H9 (cell line): Measurements from ENCODE around the gene APOA1. TPM values are rescaled to one million over a fixed set of nuclear protein-coding genes. Genes with fewer than 3 reads are reported as not detected.

Experiments used
- DNase-seq: peaks from one replicate; pipeline ENCODE4 v3.0.0-alpha.2; 2017
- H2AFZ ChIP-seq: one replicate; pipeline ENCODE4 v1.6.1; 2013; ENCODE audit warnings: mild to moderate bottlenecking, low read length, control low read depth, moderate library complexity
- H2AK5ac ChIP-seq: 2 replicates; pipeline ENCODE4 v1.6.1; 2013; ENCODE audit warnings: low read length, control low read depth, mixed read lengths; ENCODE audit not compliant: insufficient read length
- H2BK120ac ChIP-seq: one replicate; pipeline ENCODE4 v1.6.1; 2013; ENCODE audit warnings: low read depth, mild to moderate bottlenecking, low read length, control low read depth, inconsistent platforms; ENCODE audit not compliant: poor library complexity, severe bottlenecking
- H2BK12ac ChIP-seq: 2 replicates; pipeline ENCODE4 v1.6.1; 2013; ENCODE audit warnings: low read length, control low read depth, mixed read lengths, low read depth; ENCODE audit not compliant: insufficient read length
- H2BK15ac ChIP-seq: 2 replicates; pipeline ENCODE4 v1.6.1; 2013; ENCODE audit warnings: low read depth, low read length, control low read depth
- H2BK20ac ChIP-seq: one replicate; pipeline ENCODE4 v1.6.1; 2013; ENCODE audit warnings: low read depth, mild to moderate bottlenecking, low read length, control low read depth, inconsistent platforms; ENCODE audit not compliant: poor library complexity, severe bottlenecking
- H2BK5ac ChIP-seq: 2 replicates; pipeline ENCODE4 v1.6.1; 2013; ENCODE audit warnings: low read length, control low read depth, mixed read lengths; ENCODE audit not compliant: insufficient read length
- H3K14ac ChIP-seq: 2 replicates; pipeline ENCODE4 v1.6.1; 2013; ENCODE audit warnings: low read length, control low read depth; ENCODE audit not compliant: insufficient read depth
- H3K18ac ChIP-seq: 2 replicates; pipeline ENCODE4 v1.6.1; 2013; ENCODE audit warnings: low read depth, mild to moderate bottlenecking, mixed read lengths, low read length, control low read depth; ENCODE audit not compliant: insufficient read length
- H3K23ac ChIP-seq: 2 replicates; pipeline ENCODE4 v1.6.1; 2013; ENCODE audit warnings: low read length, control low read depth, mixed read lengths, low read depth; ENCODE audit not compliant: insufficient read length
- H3K23me2 ChIP-seq: 2 replicates; pipeline ENCODE4 v1.6.1; 2013; ENCODE audit warnings: low read depth, mild to moderate bottlenecking, mixed read lengths, low read length, control low read depth; ENCODE audit not compliant: insufficient read length, poor library complexity, severe bottlenecking
- H3K27ac ChIP-seq: 2 replicates; pipeline ENCODE4 v1.5.1; 2013; ENCODE audit warnings: low read length, control low read depth, mixed read lengths, low read depth; ENCODE audit not compliant: insufficient read length
- H3K27me3 ChIP-seq: 2 replicates; pipeline ENCODE4 v1.6.1; 2013; ENCODE audit warnings: low read length, control low read depth, inconsistent platforms; ENCODE audit not compliant: insufficient read depth
- H3K4ac ChIP-seq: 2 replicates; pipeline ENCODE4 v1.6.1; 2013; ENCODE audit warnings: low read depth, mild to moderate bottlenecking, control low read depth, inconsistent platforms, low read length, moderate library complexity
- H3K4me1 ChIP-seq: 2 replicates; pipeline ENCODE4 v1.6.1; 2013; ENCODE audit warnings: low read length, control low read depth, inconsistent platforms; ENCODE audit not compliant: insufficient read depth
- H3K4me2 ChIP-seq: 2 replicates; pipeline ENCODE4 v1.6.1; 2013; ENCODE audit warnings: low read length, control low read depth, mixed read lengths; ENCODE audit not compliant: insufficient read length, insufficient read depth
- H3K56ac ChIP-seq: 2 replicates; pipeline ENCODE4 v1.6.1; 2013; ENCODE audit warnings: low read depth, mild to moderate bottlenecking, mixed read lengths, low read length, control low read depth; ENCODE audit not compliant: insufficient read length
- H3K79me1 ChIP-seq: 2 replicates; pipeline ENCODE4 v1.6.1; 2013; ENCODE audit warnings: low read depth, mild to moderate bottlenecking, moderate library complexity, low read length, control low read depth, inconsistent platforms; ENCODE audit not compliant: insufficient read depth, poor library complexity, severe bottlenecking
- H3K79me2 ChIP-seq: 2 replicates; pipeline ENCODE4 v1.6.1; 2013; ENCODE audit warnings: low read length, control low read depth, inconsistent platforms; ENCODE audit not compliant: insufficient read depth
- H3K9ac ChIP-seq: 2 replicates; pipeline ENCODE4 v1.6.1; 2013; ENCODE audit warnings: low read length, control low read depth, mixed read lengths; ENCODE audit not compliant: insufficient read length; ENCODE audit errors: extremely low read depth
- H3K9me3 ChIP-seq: one replicate; pipeline ENCODE4 v1.6.1; 2013; ENCODE audit warnings: low read depth, low read length, inconsistent platforms; ENCODE audit not compliant: control insufficient read depth
- H3T11ph ChIP-seq: one replicate; pipeline ENCODE4 v1.6.1; 2013; ENCODE audit warnings: mild to moderate bottlenecking, low read length, control low read depth, inconsistent platforms
- H4K20me1 ChIP-seq: one replicate; pipeline ENCODE4 v1.6.1; 2013; ENCODE audit not compliant: control insufficient read depth, insufficient read length, insufficient read depth
- H4K5ac ChIP-seq: 2 replicates; pipeline ENCODE4 v1.6.1; 2013; ENCODE audit warnings: low read depth, mild to moderate bottlenecking, mixed read lengths, low read length, control low read depth; ENCODE audit not compliant: insufficient read length
- H4K8ac ChIP-seq: replicated peaks from 2 replicates; pipeline ENCODE4 v1.6.1; 2013; ENCODE audit warnings: low read length, control low read depth, mixed read lengths, low read depth; ENCODE audit not compliant: insufficient read length
- H4K91ac ChIP-seq: 2 replicates; pipeline ENCODE4 v1.6.1; 2013; ENCODE audit warnings: low read depth, mild to moderate bottlenecking, moderate library complexity, mixed read lengths, low read length, control low read depth; ENCODE audit not compliant: insufficient read length
- H3K27ac Mint-ChIP-seq, 3 experiments: 2 replicates in 2 of 3; 3 replicates in 1 of 3; pipeline ENCODE4 v1.8.0; 2020 to 2021; ENCODE audit warnings: mixed read lengths in 3 of 3, mild to moderate bottlenecking in 1 of 3, moderate library complexity in 1 of 3
- H3K27me3 Mint-ChIP-seq: 2 replicates; pipeline ENCODE4 v1.8.0; 2021; ENCODE audit warnings: low read depth, mild to moderate bottlenecking, moderate library complexity, mixed read lengths
- H3K36me3 Mint-ChIP-seq, 3 experiments: 2 replicates in 2 of 3; 3 replicates in 1 of 3; pipeline ENCODE4 v1.8.0; 2020 to 2021; ENCODE audit warnings: low read depth in 3 of 3, mixed read lengths in 3 of 3; ENCODE audit not compliant: insufficient read depth in 1 of 3
- H3K4me1 Mint-ChIP-seq, 2 experiments: 2 replicates each; pipeline ENCODE4 v1.8.0; 2020; ENCODE audit warnings: mixed read lengths in 2 of 2
- H3K4me3 Mint-ChIP-seq, 2 experiments: 2 replicates in 1 of 2; 3 replicates in 1 of 2; pipeline ENCODE4 v1.8.0; 2020 to 2021; ENCODE audit warnings: mild to moderate bottlenecking in 2 of 2, mixed read lengths in 2 of 2, moderate library complexity in 1 of 2
- H3K9me3 Mint-ChIP-seq, 2 experiments: 2 replicates in 1 of 2; 3 replicates in 1 of 2; pipeline ENCODE4 v1.8.0; 2020; ENCODE audit warnings: mild to moderate bottlenecking in 2 of 2, mixed read lengths in 2 of 2, moderate library complexity in 1 of 2
- CTCF ChIP-seq: fragments of 200-600 bp; sonication (generic); conservative IDR thresholded peaks from 3 replicates; pipeline ENCODE4 v1.8.0; 2021; ENCODE audit warnings: antibody characterized with exemption, mild to moderate bottlenecking
- WGBS: extraction: QIAGEN DNeasy Blood & Tissue Kit; methylation state at CpG from one replicate; pipeline ENCODE4 v1.1.7; 2013; ENCODE audit warnings: missing lambda C conversion rate, low lambda C conversion rate, mixed read lengths; ENCODE audit not compliant: insufficient read length; ENCODE audit errors: extremely low coverage; 5-methylcytosine and 5-hydroxymethylcytosine counted together
- total RNA-seq: library from RNA; stranded (reverse); gene quantifications from 2 replicates; pipeline ENCODE4 v1.2.1, GENCODE V29; 2021

Gene APOA1
- total RNA-seq, 1 experiment from 2014 or later: 0.68 TPM

- H3K9ac ChIP-seq: no peak overlapping the region
- H2BK15ac ChIP-seq: no peak overlapping the region
- H4K91ac ChIP-seq: no peak overlapping the region
- H3K27me3 Mint-ChIP-seq: no peaks in the 10 kb centered on the region
- H3K79me2 ChIP-seq: no peaks in the 10 kb centered on the region
- H3K27me3 ChIP-seq: no peaks in the 10 kb centered on the region
- no peak overlapping the region for H3K56ac ChIP-seq
- H2BK20ac ChIP-seq: no peak overlapping the region
- 0 out of 4 replicates have a peak, but pooled peaks cover 0 to 4% of the 10 kb centered on the region in 2 experiments for H3K4me1 Mint-ChIP-seq
- H3K9me3 ChIP-seq: no peaks in the 10 kb centered on the region
- H3T11ph ChIP-seq: no peak overlapping the region
- H2AFZ ChIP-seq: no peak overlapping the region
- no peak overlapping the region for H2AK5ac ChIP-seq
- no peak overlapping the region for H3K27ac Mint-ChIP-seq
- no peak overlapping the region for H3K18ac ChIP-seq
- H3K27ac ChIP-seq: no peak overlapping the region
- H3K23me2 ChIP-seq: no peaks in the 10 kb centered on the region
- H4K5ac ChIP-seq: no peak overlapping the region
- TF ChIP-seq CTCF: no peak
- H3K4me2 ChIP-seq: no peak overlapping the region
- no peak for DNase-seq
- H3K4me3 Mint-ChIP-seq: no peak overlapping the region
- H3K4ac ChIP-seq: no peak overlapping the region
- no peak overlapping the region for H4K8ac ChIP-seq
- no peaks in the 10 kb centered on the region for H3K4me1 ChIP-seq
- no peaks in the 10 kb centered on the region for H3K79me1 ChIP-seq
- no CpG with 5 or more reads among the region's 2 CpGs for WGBS
- H2BK5ac ChIP-seq: no peak overlapping the region
- peaks cover 8 to 51% (median 50%) of the 10 kb centered on the region in 3 experiments for H3K36me3 Mint-ChIP-seq
- H3K23ac ChIP-seq: no peak overlapping the region
- H2BK120ac ChIP-seq: no peak overlapping the region
- peaks cover 2% of the 10 kb centered on the region for H4K20me1 ChIP-seq
- no peak overlapping the region for H3K14ac ChIP-seq
- no peak overlapping the region for H2BK12ac ChIP-seq
- H3K9me3 Mint-ChIP-seq: no peaks in the 10 kb centered on the region
Observed at GRCh38 chr11:116874251-116874650, 36.8 kb upstream of the APOA1 start.
